IMR-90 (cell line): ENCODE data around the gene KLHL33. TPM values are rescaled to one million over a fixed set of nuclear protein-coding genes. Genes with fewer than 3 reads are reported as not detected.
A peak's percentile ranks its signal among the peaks of the same experiment; 100 is the strongest.

ENCODE experiments used
- ATAC-seq: fragments of 200-7000 bp; cut with Tn5 transposase; 2 replicates; pipeline ENCODE4 v1.9.1; 2020; ENCODE audit warnings: low read depth, mild to moderate bottlenecking, moderate library complexity
- BruUV-seq: library from RNA; stranded (reverse); fragments of 400-500 nt; replicated peaks from 2 replicates; lab custom pipeline; 2021; lab: Mats Ljungman, UMichigan
- CTCF ChIA-PET: fragments of 300-600 bp; formaldehyde crosslinking; extraction: SDS; loops from one replicate; lab custom pipeline; 2021; ENCODE audit warnings: antibody characterized with exemption; lab: Yijun Ruan, JAX
- POLR2A ChIA-PET: fragments of 300-600 bp; sonication (Branson Sonifier 250); formaldehyde crosslinking; loops from one replicate; lab custom pipeline; 2022; ENCODE audit warnings: antibody characterized with exemption; ENCODE audit not compliant: unreplicated experiment; lab: Charles Lee
- DNase-seq: peaks from one replicate; pipeline ENCODE4 v3.0.0; 2013
- H2AFZ ChIP-seq: replicated peaks from 2 replicates; pipeline ENCODE3; 2013; ENCODE audit warnings: low read length, mild to moderate bottlenecking; ENCODE audit not compliant: poor library complexity
- H2AK5ac ChIP-seq: 2 replicates; pipeline ENCODE4 v1.6.1; 2013; ENCODE audit warnings: low read depth, low read length, inconsistent platforms
- H2AK9ac ChIP-seq: replicated peaks from 2 replicates; pipeline ENCODE3; 2013; ENCODE audit warnings: mild to moderate bottlenecking, low read depth, low read length, moderate library complexity; ENCODE audit not compliant: poor library complexity
- H2BK120ac ChIP-seq: 2 replicates; pipeline ENCODE4 v1.6.1; 2013; ENCODE audit warnings: low read depth, low read length, inconsistent platforms
- H2BK15ac ChIP-seq: 3 replicates; pipeline ENCODE4 v1.6.1; 2013; ENCODE audit warnings: low read depth, low read length, inconsistent platforms
- H2BK20ac ChIP-seq: 2 replicates; pipeline ENCODE4 v1.6.1; 2013; ENCODE audit warnings: low read depth, mild to moderate bottlenecking, inconsistent platforms, low read length, moderate library complexity
- H2BK5ac ChIP-seq: 2 replicates; pipeline ENCODE4 v1.6.1; 2013; ENCODE audit warnings: mild to moderate bottlenecking, low read depth, low read length, inconsistent platforms; ENCODE audit not compliant: poor library complexity, severe bottlenecking
- H3K14ac ChIP-seq: replicated peaks from 2 replicates; pipeline ENCODE4 v1.6.1; 2013; ENCODE audit warnings: low read depth, low read length, inconsistent platforms
- H3K18ac ChIP-seq: 2 replicates; pipeline ENCODE4 v1.6.1; 2013; ENCODE audit warnings: low read depth, low read length, control low read depth
- H3K23ac ChIP-seq: 2 replicates; pipeline ENCODE4 v1.6.1; 2013; ENCODE audit warnings: low read depth, low read length, inconsistent platforms
- H3K27ac ChIP-seq: 2 replicates; pipeline ENCODE4 v1.5.1; 2013; ENCODE audit warnings: mild to moderate bottlenecking, control low read depth, low read length; ENCODE audit not compliant: insufficient read depth
- H3K27me3 ChIP-seq: 2 replicates; pipeline ENCODE4 v1.6.1; 2013; ENCODE audit warnings: low read length; ENCODE audit not compliant: control insufficient read depth, insufficient read depth
- H3K36me3 ChIP-seq: 2 replicates; pipeline ENCODE4 v1.6.1; 2013; ENCODE audit warnings: low read length, mixed read lengths; ENCODE audit not compliant: control insufficient read depth, insufficient read depth
- H3K4ac ChIP-seq: 2 replicates; pipeline ENCODE4 v1.6.1; 2013; ENCODE audit warnings: low read depth, low read length, inconsistent platforms
- H3K4me1 ChIP-seq: 2 replicates; pipeline ENCODE4 v1.6.1; 2013; ENCODE audit warnings: low read length, mixed read lengths; ENCODE audit not compliant: control insufficient read depth, insufficient read depth
- H3K4me2 ChIP-seq: 2 replicates; pipeline ENCODE4 v1.6.1; 2013; ENCODE audit warnings: low read depth, mild to moderate bottlenecking, control low read depth, low read length, moderate library complexity
- H3K4me3 ChIP-seq: 2 replicates; pipeline ENCODE4 v1.5.1; 2013; ENCODE audit warnings: low read depth, mild to moderate bottlenecking, control low read depth, low read length, moderate library complexity; ENCODE audit not compliant: insufficient read depth
- H3K56ac ChIP-seq: 2 replicates; pipeline ENCODE4 v1.6.1; 2013; ENCODE audit warnings: low read length, inconsistent platforms; ENCODE audit not compliant: insufficient read depth; ENCODE audit errors: extremely low read depth
- H3K79me1 ChIP-seq, 2 experiments: 2 replicates each; pipeline ENCODE4 v1.6.1; 2013; ENCODE audit warnings: low read length in 2 of 2, inconsistent platforms in 1 of 2, low read depth in 1 of 2
- H3K9ac ChIP-seq: 2 replicates; pipeline ENCODE4 v1.6.1; 2013; ENCODE audit warnings: low read depth, low read length, control low read depth
- H3K9me1 ChIP-seq: 2 replicates; pipeline ENCODE4 v1.6.1; 2013; ENCODE audit warnings: low read length, inconsistent platforms; ENCODE audit not compliant: insufficient read depth
- H3K9me3 ChIP-seq: 2 replicates; pipeline ENCODE4 v1.6.1; 2013; ENCODE audit warnings: low read length; ENCODE audit not compliant: control insufficient read depth, insufficient read depth
- H4K20me1 ChIP-seq: 2 replicates; pipeline ENCODE4 v1.6.1; 2013; ENCODE audit warnings: low read length, inconsistent platforms; ENCODE audit not compliant: insufficient read depth
- H4K5ac ChIP-seq: 2 replicates; pipeline ENCODE4 v1.6.1; 2013; ENCODE audit warnings: mild to moderate bottlenecking, low read depth, low read length, control low read depth
- H4K8ac ChIP-seq, 2 experiments: 2 replicates each; pipeline ENCODE4 v1.6.1; 2013; ENCODE audit warnings: low read depth in 2 of 2, low read length in 2 of 2, control low read depth in 1 of 2, inconsistent platforms in 1 of 2
- H4K91ac ChIP-seq: 2 replicates; pipeline ENCODE4 v1.6.1; 2013; ENCODE audit warnings: low read depth, low read length, inconsistent platforms; ENCODE audit not compliant: insufficient read depth
- BHLHE40 ChIP-seq: fragments of 150-350 bp; IDR thresholded peaks from 2 replicates; pipeline ENCODE4 v1.6.1; 2016; ENCODE audit warnings: mild to moderate bottlenecking, low read depth, low read length
- CEBPB ChIP-seq: IDR thresholded peaks from 2 replicates; pipeline ENCODE4 v1.6.1; 2012; ENCODE audit warnings: low read depth, low read length, improper control_type of control experiment
- CHD1 ChIP-seq: IDR thresholded peaks from 2 replicates; pipeline ENCODE4 v1.6.1; 2012; ENCODE audit warnings: low read depth, low read length, improper control_type of control experiment
- CTCF ChIP-seq: conservative IDR thresholded peaks from 2 replicates; pipeline ENCODE4 v1.5.1; 2012; ENCODE audit warnings: mild to moderate bottlenecking, low read depth, low read length, improper control_type of control experiment
- ELK1 ChIP-seq: fragments of 150-350 bp; IDR thresholded peaks from 2 replicates; pipeline ENCODE4 v1.6.1; 2016; ENCODE audit warnings: low read depth, mild to moderate bottlenecking, low read length, moderate library complexity, borderline replicate concordance
- FOS ChIP-seq: fragments of 150-350 bp; IDR thresholded peaks from 2 replicates; pipeline ENCODE4 v1.6.1; 2016; ENCODE audit warnings: low read depth, low read length
- MAFK ChIP-seq: IDR thresholded peaks from 2 replicates; pipeline ENCODE4 v1.6.1; 2012; ENCODE audit warnings: low read depth, low read length, improper control_type of control experiment
- MAZ ChIP-seq: IDR thresholded peaks from 2 replicates; pipeline ENCODE4 v1.6.1; 2012; ENCODE audit warnings: low read depth, mild to moderate bottlenecking, low read length, improper control_type of control experiment, moderate library complexity, borderline replicate concordance
- MXI1 ChIP-seq: IDR thresholded peaks from 2 replicates; pipeline ENCODE4 v1.6.1; 2012; ENCODE audit warnings: low read depth, mild to moderate bottlenecking, low read length, moderate library complexity, borderline replicate concordance
- NFE2L2 ChIP-seq: fragments of 150-350 bp; IDR thresholded peaks from 2 replicates; pipeline ENCODE4 v1.6.1; 2016; ENCODE audit warnings: low read depth, mild to moderate bottlenecking, low read length
- POLR2A ChIP-seq: IDR thresholded peaks from 2 replicates; pipeline ENCODE4 v1.6.1; 2012; ENCODE audit warnings: mild to moderate bottlenecking, low read depth, low read length
- RAD21 ChIP-seq: IDR thresholded peaks from 2 replicates; pipeline ENCODE4 v1.6.1; 2012; ENCODE audit warnings: low read length, improper control_type of control experiment
- RCOR1 ChIP-seq: IDR thresholded peaks from 2 replicates; pipeline ENCODE4 v1.6.1; 2012; ENCODE audit warnings: mild to moderate bottlenecking, low read length, improper control_type of control experiment; ENCODE audit not compliant: insufficient replicate concordance
- RFX5 ChIP-seq: IDR thresholded peaks from 2 replicates; pipeline ENCODE4 v1.8.0; 2012; ENCODE audit warnings: low read depth, mild to moderate bottlenecking, low read length, moderate library complexity
- SMC3 ChIP-seq: fragments of 150-350 bp; IDR thresholded peaks from 2 replicates; pipeline ENCODE4 v1.6.1; 2016; ENCODE audit warnings: low read depth, mild to moderate bottlenecking, antibody characterized with exemption, low read length, moderate library complexity
- USF2 ChIP-seq: fragments of 150-350 bp; IDR thresholded peaks from 2 replicates; pipeline ENCODE4 v1.6.1; 2017; ENCODE audit warnings: mild to moderate bottlenecking, antibody characterized with exemption, low read length, low read depth
- whole genome bisulfite sequencing, 2 experiments: methylation state at CpG; one replicate each; pipeline versions ENCODE4 v1.1.5 to v1.1.7; 2013; ENCODE audit warnings: missing lambda C conversion rate in 2 of 2; ENCODE audit not compliant: insufficient read length in 1 of 2; ENCODE audit errors: extremely low coverage in 2 of 2; 5-methylcytosine and 5-hydroxymethylcytosine counted together
- dilution Hi-C: fragments of 300-500 bp; cut with HindIII; formaldehyde crosslinking; loops from one replicate; pipeline ENCODE4 v1.14.3; 2018; ENCODE audit warnings: low sequenced_read_pairs; ENCODE audit not compliant: unreplicated experiment
- in situ Hi-C: fragments of 300-500 bp; cut with MboI; formaldehyde crosslinking; loops from 3 replicates; pipeline ENCODE4 v1.14.3; 2019; ENCODE audit warnings: low sequenced_read_pairs, inconsistent platforms, mixed read lengths
- intact Hi-C: fragments of 100-400 bp; cut with micrococcal nuclease; formaldehyde crosslinking; loops from 2 replicates; pipeline ENCODE4 v1.10.0; 2022
- polyA plus RNA-seq, 3 experiments: library from polyadenylated mRNA; depleted of rRNA; stranded (reverse); fragments of >200 nt; gene quantifications; 2 replicates each; pipeline ENCODE4 v1.2.3, GENCODE V29; 2012; ENCODE audit warnings: low replicate concordance in 1 of 3
- total RNA-seq: library from RNA; depleted of rRNA; stranded (reverse); fragments of >200 nt; gene quantifications from 2 replicates; pipeline ENCODE4 v1.2.3, GENCODE V29; 2012

Gene KLHL33
- total and polyA plus RNA-seq, 2 of the 4 experiments (the other 2 are of a cell fraction): under 0.01 to 0.03 TPM

GRCh38 chr14:20468764-20469241 lies 32.8 kb upstream of the KLHL33 start:
- Histone ChIP-seq H4K5ac (no peak overlapping the region), H3K9ac (no peak overlapping the region), H3K4ac (no peak overlapping the region), H3K56ac (no peak overlapping the region), H2AFZ (peak overlapping the region; percentile 88), H2BK20ac (no peak overlapping the region), H2BK15ac (no peak overlapping the region), H3K4me3 (peak overlapping the region; percentile 88), H3K79me1 (peaks cover 15 to 17% of the 10 kb centered on the region in 2 experiments), H3K9me1 (peaks cover 7% of the 10 kb centered on the region), H2BK5ac (no peak overlapping the region), H2AK5ac (no peak overlapping the region), H3K14ac (no peak overlapping the region), H3K18ac (no peak overlapping the region), H2BK120ac (no peak overlapping the region), H4K91ac (no peak overlapping the region), H4K8ac (no peak overlapping the region), H3K23ac (no peak overlapping the region), H3K9me3 (no peaks in the 10 kb centered on the region), H2AK9ac (no peak overlapping the region), H4K20me1 (no peaks in the 10 kb centered on the region), H3K27ac (no peak overlapping the region), H3K27me3 (no peaks in the 10 kb centered on the region), H3K4me2 (peak overlapping the region; percentile 95), H3K36me3 (no peaks in the 10 kb centered on the region), H3K4me1 (peaks cover 4% of the 10 kb centered on the region; the same call in 1 of the 2 replicates)
- intact Hi-C loops: loop anchor here (5.0 kb wide), 1 partner anchor 63 kb away; no protein-coding TSS in a partner anchor
- WGBS, 2 experiments: no CpG with 5 or more reads among the region's 16 CpGs
- CTCF ChIA-PET: no interaction called here
- ATAC-seq (no peak), DNase-seq (no peak)
- POLR2A ChIA-PET: no interaction called here
- in situ Hi-C loops: loop anchor here (25.0 kb wide), 1 partner anchor 618 kb away; the partner anchor contains the start of gene ZNF219
- no TSS peak for BruUV-seq
- no peak for TF ChIP-seq SMC3
- no peak for TF ChIP-seq BHLHE40
- no peak for TF ChIP-seq MAZ
- no peak for TF ChIP-seq POLR2A
- TF ChIP-seq MAFK: no peak
- TF ChIP-seq CHD1: no peak
- TF ChIP-seq RAD21: no peak
- no peak for TF ChIP-seq RFX5
- TF ChIP-seq MXI1: no peak
- TF ChIP-seq NFE2L2: no peak
- no peak for TF ChIP-seq USF2
- TF ChIP-seq ELK1: no peak
- no peak for TF ChIP-seq CTCF
- no peak for TF ChIP-seq FOS
- TF ChIP-seq CEBPB: no peak
- no peak for TF ChIP-seq RCOR1
- dilution Hi-C loops: no loop called here
